HG03066 (cell line): ENCODE data around the gene HRH3.

ENCODE experiments used
- ATAC-seq: cut with Tn5 transposase; IDR thresholded peaks from one replicate; pipeline ENCODE4 v1.9.1; 2021; ENCODE audit warnings: low read depth; ENCODE audit not compliant: unreplicated experiment

Gene HRH3

GRCh38 chr20:62219992-62220665 is at the start of gene HRH3:
Gene HRH3 (minus strand): TSS chr20:62220278. CDS start chr20:62219970, 308 bp downstream.
- no peak for ATAC-seq

GRCh38 chr20:62269871-62270270 is 49.8 kb upstream of the HRH3 start:
- no peak for ATAC-seq

- ATAC-seq: no peak
Measured at GRCh38 chr20:62269378-62269777, 49.3 kb upstream of the HRH3 start.

GRCh38 chr20:62268228-62268900 is 48.3 kb upstream of the HRH3 start:
- ATAC-seq: no peak

- ATAC-seq: no peak
Measured at GRCh38 chr20:62267543-62267942, 47.5 kb upstream of the HRH3 start.

GRCh38 chr20:62266851-62267250 is 46.8 kb upstream of the HRH3 start:
- ATAC-seq: no peak

- ATAC-seq: no peak
Measured at GRCh38 chr20:62266340-62266739, 46.3 kb upstream of the HRH3 start.

GRCh38 chr20:62265365-62265764 is 45.3 kb upstream of the HRH3 start:
- ATAC-seq: no peak

- no peak for ATAC-seq
Measured at GRCh38 chr20:62263396-62263795, 43.3 kb upstream of the HRH3 start.

GRCh38 chr20:62262064-62262463 is 42.0 kb upstream of the HRH3 start:
- no peak for ATAC-seq

GRCh38 chr20:62259294-62259565 is 39.2 kb upstream of the HRH3 start:
- no peak for ATAC-seq

GRCh38 chr20:62258499-62259293 is 38.6 kb upstream of the HRH3 start:
- no peak for ATAC-seq

- no peak for ATAC-seq
Measured at GRCh38 chr20:62255976-62256375, 35.9 kb upstream of the HRH3 start.

GRCh38 chr20:62254021-62254724 is 34.1 kb upstream of the HRH3 start:
- no peak for ATAC-seq

GRCh38 chr20:62253398-62253797 is 33.3 kb upstream of the HRH3 start:
- ATAC-seq: no peak

- no peak for ATAC-seq
Measured at GRCh38 chr20:62252342-62252966, 32.4 kb upstream of the HRH3 start.

- no peak for ATAC-seq
Measured at GRCh38 chr20:62248890-62249560, 28.9 kb upstream of the HRH3 start.

- no peak for ATAC-seq
Measured at GRCh38 chr20:62246872-62247652, 27.0 kb upstream of the HRH3 start.

GRCh38 chr20:62246431-62246830 is 26.4 kb upstream of the HRH3 start:
- ATAC-seq: no peak
